GM19324 (cell line): ENCODE results near the gene SIK2.

ENCODE experiments used
- ATAC-seq: cut with Tn5 transposase; IDR thresholded peaks from one replicate; pipeline ENCODE4 v1.9.1; 2021; ENCODE audit warnings: mild to moderate bottlenecking, moderate library complexity; ENCODE audit not compliant: unreplicated experiment, low FRiP score

Gene SIK2

DNA sequence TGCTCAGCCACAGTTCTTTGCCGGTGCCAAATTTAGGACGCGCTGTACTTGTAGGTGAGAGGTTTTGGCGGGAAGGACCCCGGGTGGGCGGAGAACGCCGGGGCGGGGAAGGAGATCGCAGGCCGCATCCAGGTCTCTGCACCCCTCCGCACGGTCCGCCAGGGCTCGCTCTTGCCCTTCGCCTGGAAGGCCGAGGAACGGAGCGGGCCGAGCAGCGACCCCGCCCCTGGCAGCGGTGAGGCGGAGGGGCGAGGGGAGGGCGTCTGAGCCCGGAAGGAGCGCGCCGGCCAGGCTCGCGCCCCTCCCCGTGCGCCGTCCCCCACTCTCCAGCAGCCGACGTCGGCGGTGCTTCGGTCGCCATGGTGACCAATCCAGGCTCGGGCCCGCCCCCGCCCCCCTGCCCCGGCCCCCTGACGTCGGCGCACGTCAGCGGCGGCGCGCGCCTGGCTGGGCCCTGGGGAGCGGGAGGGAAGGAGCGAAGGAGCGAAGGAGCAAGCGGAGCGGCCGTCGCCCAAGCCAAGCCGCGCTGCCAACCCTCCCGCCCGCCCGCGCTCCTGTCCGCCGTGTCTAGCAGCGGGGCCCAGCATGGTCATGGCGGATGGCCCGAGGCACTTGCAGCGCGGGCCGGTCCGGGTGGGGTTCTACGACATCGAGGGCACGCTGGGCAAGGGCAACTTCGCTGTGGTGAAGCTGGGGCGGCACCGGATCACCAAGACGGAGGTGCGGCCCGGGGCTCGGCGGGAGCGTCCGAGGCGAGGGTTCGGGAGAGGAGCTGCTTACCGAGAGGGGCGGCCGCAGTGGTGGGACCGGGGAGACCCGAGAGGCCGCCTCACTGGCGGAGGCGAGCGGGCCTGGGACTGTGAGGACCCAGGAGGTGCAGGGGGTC lies at the start of gene SIK2:
Gene SIK2, plus strand, starts transcription at position 471 of the 886 bp plus-strand sequence. Its CDS starts 115 bp downstream, at position 586.
- ATAC-seq, result peak; percentile 93

DNA sequence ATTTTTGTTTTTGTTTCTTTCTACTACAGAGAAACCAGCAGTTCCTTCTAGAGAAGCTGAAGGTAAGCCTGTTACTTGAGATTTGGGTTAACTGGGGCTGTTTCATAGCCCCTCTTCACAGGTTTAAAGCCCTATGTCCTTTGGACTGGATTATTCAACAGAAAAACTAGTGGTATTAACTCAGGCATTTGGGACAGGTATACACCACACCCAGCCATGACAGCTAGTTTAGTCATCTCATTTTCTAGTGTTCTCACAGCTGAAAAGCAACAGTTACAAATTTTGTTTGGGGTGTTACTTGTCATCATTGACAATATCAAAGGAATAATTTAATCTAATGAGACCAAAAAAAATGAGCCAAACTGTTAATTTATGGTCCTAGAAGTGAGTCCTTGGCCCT lies 47.7 kb upstream of the SIK2 start:
- no peak for ATAC-seq

DNA sequence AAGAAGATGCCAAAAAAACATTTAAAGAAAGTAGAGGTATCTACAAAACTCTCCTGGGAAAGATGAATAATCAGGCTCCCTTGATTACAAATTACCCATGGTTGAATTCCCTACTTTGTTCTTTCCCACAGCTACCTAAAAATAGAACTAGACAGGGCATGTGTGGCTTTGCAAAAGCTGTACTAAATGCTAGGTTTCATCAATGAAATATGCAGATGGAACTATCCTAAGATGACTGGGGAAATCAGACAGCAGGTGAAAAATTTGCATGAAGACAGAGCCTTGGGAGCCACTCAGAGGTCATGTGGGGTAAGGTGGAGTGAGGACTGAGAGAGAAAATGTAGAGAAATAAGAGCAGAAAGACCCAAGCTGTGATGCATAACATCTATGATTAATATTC lies 47.0 kb upstream of the SIK2 start:
- ATAC-seq, result no peak

DNA sequence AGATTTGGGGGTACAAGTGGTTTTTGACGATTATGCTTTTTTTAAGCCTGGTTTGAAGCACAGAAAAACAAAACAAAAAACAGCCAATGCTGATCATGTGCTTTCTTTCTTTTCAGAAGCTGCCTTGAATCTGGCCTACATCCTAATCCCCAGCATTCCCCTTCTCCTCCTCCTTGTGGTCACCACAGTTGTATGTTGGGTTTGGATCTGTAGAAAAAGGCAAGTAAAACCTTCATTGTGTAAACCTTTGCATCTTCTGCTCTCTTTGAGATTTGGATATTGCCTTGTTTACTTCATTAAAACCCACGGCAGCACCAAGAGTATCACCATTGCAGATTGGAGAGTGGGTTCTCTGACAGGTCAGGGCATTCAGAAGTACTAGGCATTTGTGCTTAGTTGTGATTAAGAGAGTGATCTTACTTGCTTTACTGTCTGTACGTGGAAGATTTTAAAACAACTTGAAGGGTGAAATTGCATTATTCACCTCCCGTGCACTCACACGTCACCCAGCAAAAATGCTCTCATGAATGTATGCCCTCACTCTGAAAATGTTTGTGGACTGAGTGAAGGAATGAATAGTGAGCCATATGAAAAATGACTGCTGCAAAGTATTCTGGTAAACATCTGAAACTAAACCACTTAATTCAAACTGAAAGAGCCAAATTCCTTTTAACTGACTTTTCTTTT lies 44.7 kb upstream of the SIK2 start:
- no peak for ATAC-seq

DNA sequence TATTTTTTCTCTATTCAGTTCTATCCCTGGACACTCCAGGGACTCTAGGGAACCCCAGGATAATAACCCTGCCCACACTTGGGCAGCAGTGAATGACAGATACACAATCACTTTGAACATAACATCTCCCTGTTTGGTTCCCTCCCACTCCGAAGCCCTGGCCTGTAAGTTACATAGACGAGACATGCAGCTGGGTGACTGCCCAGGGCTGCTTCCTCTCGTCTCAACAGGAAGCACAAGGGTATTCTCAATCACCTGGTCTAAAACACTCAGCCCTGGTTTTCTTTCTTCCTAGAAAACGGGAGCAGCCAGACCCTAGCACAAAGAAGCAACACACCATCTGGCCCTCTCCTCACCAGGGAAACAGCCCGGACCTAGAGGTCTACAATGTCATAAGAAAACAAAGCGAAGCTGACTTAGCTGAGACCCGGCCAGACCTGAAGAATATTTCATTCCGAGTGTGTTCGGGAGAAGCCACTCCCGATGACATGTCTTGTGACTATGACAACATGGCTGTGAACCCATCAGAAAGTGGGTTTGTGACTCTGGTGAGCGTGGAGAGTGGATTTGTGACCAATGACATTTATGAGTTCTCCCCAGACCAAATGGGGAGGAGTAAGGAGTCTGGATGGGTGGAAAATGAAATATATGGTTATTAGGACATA lies 42.3 kb upstream of the SIK2 start:
- ATAC-seq, result no peak

DNA sequence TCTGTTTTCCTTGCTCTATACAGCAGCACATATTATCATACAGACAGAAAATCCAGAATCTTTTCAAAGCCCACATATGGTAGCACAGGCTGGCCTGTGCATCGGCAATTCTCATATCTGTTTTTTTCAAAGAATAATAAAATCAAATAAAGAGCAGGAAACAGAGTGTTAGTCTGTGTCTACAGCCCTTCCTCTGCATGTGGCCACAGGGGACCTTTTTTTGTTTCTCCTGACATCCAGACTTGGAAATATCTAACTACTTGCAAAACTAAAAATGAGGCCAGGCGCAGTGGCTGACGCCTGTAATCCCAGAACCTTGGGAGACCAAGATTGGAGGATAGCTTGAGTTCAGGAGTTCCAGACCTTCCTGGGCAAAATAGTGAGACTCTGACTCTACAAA lies 41.4 kb upstream of the SIK2 start:
- no peak for ATAC-seq

DNA sequence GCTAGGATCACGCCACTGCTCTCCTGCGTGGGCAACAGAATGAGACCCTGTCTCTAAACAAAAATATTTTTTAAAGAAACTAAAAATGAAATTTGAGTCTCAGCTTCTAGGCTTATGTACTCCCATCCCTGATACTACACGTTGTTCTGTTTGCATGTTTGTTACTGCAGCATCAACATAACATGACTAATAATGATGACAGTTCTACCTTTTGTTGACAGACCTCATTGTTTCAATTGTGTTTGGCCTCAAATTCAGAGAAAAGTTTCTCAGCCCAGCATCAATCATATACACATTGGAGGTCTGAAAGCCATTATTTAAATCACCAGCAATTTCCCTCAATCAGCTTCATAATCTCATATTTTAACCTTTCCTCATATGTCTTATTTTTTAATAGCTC lies 40.9 kb upstream of the SIK2 start:
- no peak for ATAC-seq

DNA sequence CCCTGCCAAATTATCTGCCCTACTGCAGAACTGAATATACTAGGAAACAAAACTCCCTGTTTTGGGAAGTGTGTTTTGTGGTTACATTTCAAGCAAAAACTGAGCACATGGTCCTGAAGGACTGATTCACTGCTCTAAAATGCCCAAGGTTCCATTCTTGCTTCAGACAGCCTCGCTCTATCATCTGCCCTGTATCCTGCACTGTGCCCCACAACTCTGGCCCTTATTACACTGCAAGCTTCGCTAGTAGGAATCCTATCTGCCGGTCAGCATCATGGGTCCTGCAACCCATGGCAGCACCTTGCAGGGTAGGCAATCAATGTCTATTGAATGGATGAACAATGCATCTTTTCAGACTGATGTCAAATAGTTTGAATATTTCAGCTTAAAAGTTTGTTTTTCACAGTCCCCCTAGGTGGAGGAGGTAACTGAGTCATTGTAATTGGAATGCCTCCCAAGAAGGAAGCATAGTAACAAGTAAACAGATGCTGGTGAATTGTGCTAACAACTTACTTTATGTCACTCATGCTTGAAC lies 40.4 kb upstream of the SIK2 start:
- ATAC-seq, result no peak

DNA sequence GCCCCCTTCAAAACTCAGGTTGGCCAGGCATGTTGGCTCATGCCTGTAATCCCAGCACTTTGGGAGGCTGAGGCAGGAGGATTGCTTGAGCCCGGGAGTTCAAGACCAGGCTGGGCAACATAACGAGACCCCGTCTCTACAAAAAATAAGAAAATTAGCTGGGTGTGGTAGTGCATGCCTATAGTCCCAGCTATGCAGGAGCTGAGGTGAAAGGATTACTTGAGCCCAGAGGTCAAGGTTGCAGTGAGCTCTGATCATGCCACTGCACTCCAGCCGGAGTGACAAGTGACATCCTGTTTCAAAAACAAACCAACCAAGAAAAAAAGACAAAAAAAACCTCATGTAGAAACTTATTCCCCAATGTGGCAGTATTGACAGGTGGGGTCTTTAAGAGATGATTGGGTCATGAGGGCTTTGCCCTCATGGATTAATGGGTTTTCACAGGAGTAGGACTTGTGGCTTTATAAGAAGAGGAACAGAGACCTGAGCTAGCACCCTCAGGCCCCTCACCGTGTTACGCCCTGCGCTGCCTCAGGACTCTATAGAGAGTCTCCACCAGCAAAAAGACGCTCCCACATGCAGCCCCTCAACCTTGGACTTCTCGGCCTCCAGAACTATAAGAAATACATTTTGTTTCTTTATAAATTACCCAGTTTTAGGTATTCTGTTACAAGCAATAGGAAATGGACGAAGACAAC lies 39.4 kb upstream of the SIK2 start:
- ATAC-seq, result no peak

DNA sequence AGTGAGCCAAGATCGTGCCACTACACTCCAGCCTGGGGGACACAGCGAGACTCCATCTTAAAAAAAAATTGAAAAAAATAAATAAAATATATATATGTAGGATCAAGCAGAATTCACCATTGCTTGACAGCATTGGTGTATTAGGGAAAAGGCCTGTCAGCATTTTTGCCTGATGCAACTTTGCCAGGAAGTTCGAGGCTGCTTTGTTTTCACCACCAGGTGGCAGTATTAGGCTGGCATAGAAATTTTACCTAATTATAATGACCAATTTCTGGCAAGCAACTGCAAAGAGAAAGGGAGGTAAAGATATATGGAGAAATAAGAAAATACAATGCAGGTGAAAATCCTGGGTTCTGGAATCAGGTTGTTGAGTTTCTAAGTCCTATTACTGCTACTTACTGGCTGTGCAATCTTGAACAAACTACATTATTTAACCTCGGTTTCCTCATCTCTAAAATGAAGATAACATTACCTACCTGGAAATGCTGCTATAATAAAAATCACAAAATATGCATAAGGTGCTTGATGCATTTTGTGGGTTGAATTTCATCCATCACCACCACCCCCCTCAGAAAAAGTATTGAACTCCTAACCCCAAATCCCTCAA lies 37.0 kb upstream of the SIK2 start:
- ATAC-seq, result no peak

DNA sequence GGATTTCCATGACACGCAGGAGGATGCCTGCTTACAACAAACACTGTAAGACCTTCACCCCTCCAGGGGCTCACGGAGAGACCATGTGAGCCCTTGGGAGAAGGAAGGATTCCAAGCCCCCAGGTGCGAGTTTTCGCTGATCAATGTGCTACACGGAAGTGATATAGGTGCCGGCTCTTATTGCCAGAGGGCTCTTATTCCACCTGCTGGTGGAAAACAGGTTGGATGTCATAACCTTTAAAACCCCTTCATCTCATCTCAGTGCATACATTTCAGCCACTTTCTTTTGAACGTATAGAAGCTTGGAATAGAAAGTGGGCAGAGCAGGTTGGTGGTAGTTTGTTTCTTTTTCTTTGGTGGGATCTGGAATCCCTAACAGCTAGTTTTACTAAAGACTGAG lies 35.9 kb upstream of the SIK2 start:
- ATAC-seq, result no peak

DNA sequence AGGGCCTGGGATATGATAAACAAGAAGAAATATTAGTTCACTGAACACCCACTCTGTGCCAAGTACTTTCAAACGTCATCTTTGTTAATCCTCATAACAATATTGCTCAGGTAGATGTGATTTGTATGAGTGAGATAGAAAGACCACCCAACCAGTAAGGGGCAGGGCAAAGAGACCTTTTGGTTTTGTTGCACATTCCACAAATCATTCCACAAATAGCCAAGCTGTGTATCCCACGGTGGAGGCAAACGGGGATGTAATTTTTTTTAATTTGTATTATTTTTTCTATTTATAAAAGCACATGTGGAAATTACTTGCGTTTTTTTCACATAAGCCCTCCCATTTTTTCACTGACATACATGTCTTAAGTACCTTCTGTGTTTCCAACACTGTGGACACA lies 32.8 kb upstream of the SIK2 start:
- ATAC-seq, result no peak

DNA sequence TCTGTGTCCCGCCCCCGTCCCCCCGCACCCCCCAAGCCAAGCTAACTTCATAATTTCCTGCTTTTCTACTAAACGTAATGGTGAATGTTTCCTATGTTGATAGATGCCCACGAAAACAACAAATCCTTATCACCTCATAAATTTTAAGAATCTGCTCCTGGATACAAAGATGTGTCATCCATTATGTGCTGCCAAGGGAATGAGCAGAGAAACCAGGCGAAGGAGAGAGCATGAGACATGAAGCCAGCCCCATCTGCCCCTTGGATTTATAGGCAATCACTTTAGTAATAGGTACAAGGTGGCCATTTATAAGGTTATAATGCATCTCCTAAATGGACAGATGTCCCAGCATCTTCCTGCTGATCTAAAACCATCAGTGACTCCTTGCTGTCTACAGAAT lies 31.5 kb upstream of the SIK2 start:
- ATAC-seq, result no peak

DNA sequence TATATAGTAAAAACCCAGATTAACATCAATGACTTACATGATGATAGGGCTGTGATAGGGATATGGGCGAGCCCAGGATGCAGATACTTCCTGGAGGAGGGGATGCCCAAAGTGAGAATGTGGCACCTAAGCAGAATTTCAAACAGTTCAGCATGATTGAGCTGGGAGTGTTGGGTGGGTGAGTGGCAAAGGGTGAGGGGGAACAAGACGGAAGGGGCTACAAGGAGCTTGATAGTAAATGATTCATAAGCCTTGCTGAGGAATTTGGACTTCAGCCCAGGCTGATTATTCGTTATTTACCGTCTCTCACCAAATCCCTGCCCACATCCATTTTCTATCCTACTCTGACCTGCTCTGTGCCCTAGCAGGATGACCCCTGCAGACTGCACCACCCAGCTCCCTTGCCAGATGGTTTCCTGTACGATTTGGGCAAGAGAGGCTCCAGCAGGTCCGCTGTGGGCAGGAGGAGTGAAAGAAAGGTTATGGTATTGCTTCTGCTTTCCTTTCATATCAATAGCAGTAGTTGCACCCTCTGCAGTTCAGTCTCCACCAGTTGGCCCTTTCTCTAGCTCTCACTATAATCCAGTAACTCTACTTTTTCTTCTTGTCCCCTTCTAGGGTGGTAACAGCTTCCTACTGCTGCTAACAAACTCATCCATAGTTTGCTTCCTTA lies 30.3 kb upstream of the SIK2 start:
- peak; percentile 66 for ATAC-seq

DNA sequence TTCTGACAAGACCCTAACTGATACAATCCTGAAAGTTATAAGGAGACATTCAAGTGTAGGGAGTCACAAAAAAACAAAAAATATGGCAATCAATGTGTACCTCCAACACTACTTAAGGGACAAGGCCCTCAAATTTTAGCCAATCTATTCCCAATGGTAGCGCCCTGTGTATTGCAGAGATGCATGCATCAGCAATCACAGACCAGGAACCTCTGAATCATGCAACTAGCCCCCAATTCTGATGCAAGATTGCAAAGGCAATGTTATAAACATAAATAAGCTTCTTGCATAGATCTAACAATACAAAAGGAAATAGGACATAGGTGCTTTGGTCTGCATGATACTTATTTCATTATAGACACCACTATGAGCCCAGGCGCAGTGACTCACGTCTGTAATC lies 29.7 kb upstream of the SIK2 start:
- no peak for ATAC-seq

DNA sequence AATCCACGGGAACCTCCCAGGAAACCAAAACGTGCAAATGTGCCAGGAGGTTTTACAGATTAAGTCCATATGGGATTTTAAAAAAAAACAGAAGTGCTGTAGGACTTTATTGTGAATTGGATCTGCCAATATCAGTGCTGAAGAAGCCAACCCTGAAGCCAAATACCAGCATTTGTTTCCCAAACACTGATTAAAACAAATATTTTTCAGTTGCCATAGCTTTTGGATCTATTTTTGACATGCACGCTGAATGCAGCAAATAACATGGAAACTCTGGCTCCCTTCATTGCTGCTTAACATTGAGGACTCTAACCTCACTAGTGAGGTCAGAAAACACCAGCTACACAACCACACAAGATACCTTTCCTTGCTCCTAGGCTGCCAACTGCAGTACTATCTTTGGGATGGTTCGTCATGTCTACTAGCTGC lies 28.4 kb upstream of the SIK2 start:
- no peak for ATAC-seq

DNA sequence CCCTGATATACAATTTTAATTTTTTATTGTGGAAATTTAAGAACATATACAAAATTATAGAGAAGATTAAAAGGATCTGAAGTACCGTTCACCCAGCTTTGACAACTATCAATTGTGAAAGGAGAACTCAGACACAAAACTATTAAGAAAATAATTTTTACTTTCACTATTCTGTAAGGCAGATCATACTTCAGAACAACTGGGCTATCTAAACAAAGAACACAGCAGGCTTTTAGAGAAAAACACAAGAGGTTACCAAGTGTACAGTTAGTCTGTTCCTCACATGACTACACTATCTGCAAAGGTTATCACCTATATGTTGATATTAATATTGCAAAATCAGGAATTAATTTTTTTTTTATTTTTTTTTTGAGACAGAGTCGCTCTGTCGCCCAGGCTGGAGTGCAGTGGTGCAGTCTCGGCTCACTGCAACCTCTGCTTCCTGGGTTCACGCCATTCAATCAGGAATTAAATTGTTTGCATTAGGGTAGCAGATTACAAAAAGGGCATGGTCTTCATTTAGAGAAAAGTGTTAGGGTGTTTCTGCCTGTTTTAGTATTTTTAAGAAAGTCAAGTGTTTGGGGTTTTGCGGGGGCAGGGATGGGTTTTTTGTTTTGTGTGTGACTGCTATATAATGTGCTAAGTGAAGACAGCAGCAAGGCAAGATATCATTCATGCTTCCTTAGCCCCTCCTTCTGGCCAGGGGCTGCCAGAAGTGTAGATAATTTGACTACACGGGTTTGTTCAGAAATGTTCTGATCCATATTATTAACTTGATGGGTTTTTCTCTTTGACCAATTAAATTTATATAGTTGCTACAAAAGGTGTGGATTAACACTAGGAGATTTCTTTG lies 27.6 kb upstream of the SIK2 start:
- ATAC-seq, result no peak

DNA sequence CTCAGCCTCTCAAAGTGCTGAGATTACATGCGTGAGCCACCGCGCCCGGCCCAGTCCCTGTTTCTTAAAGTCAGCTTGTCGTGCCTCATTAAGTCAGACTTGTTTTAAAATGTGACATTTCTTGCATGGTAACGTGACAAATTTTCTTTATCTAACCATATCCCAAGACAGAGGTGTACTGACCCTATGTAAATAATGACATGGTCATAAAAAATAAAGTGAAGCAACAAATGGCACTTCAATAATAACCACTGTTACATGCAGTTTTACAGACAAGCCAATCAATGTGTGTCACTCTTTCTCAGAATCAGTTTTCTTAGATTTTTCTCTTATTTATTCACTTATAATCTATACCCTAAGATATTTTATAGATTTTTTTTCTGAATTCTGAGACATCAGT lies 26.5 kb upstream of the SIK2 start:
- ATAC-seq, result no peak

DNA sequence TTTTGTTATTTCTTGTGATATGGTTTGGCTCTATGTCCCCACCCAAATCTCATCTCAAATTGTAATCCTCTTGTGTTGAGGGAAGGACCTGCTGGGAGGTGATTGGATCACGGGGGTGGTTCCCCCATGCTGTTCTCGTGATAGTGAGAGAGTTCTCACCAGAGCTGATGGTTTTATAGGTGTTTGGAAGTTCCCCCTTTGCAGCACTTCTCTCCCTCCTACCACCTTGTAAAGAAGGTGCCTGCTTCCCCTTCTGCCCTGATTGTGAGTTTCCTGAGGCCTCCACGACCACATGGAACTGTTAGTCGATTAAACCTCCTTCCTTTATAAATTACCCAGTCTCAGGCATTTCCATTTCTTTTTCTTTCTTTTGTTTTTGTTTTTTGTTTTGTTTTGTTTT lies 24.4 kb upstream of the SIK2 start:
- no peak for ATAC-seq
